HepG2 (cell line): Measurements from ENCODE around the gene FPGS. TPM values are rescaled to one million over a fixed set of nuclear protein-coding genes. Genes with fewer than 3 reads are reported as not detected.

ENCODE experiments used
- ATRX ChIP-seq: sonication (generic); formaldehyde crosslinking; IDR thresholded peaks from 2 replicates; pipeline ENCODE4 v1.4.0; 2020; ENCODE audit warnings: missing genetic modification reagents, borderline replicate concordance
- CEBPG ChIP-seq: IDR thresholded peaks from 2 replicates; pipeline ENCODE4 v1.6.1; 2016
- CTCF ChIP-seq: sonication (generic); formaldehyde crosslinking; IDR thresholded peaks from 2 replicates; pipeline ENCODE4 v1.5.0; 2020; ENCODE audit warnings: mild to moderate bottlenecking, missing genetic modification reagents, moderate library complexity
- GATAD2A ChIP-seq: IDR thresholded peaks from 2 replicates; pipeline ENCODE4 v1.6.1; 2016
- HMGXB4 ChIP-seq, 2 experiments: sonication (generic) in 1 of 2; formaldehyde crosslinking in 1 of 2; IDR thresholded peaks; 2 replicates each; pipeline versions ENCODE4 v1.4.0 to v1.6.1; 2018 to 2020; ENCODE audit warnings: missing genetic modification reagents in 2 of 2, borderline replicate concordance in 1 of 2, low read depth in 1 of 2, mild to moderate bottlenecking in 1 of 2, missing biosample characterization in 1 of 2
- KDM3A ChIP-seq: IDR thresholded peaks from 2 replicates; pipeline ENCODE4 v1.6.1; 2018; ENCODE audit warnings: low read depth, missing compliant biosample characterization
- KLF12 ChIP-seq: sonication (generic); formaldehyde crosslinking; IDR thresholded peaks from 2 replicates; pipeline ENCODE4 v1.4.0; 2020; ENCODE audit warnings: missing genetic modification reagents, borderline replicate concordance
- MXD3 ChIP-seq: IDR thresholded peaks from 2 replicates; pipeline ENCODE4 v1.6.1; 2016; ENCODE audit warnings: mild to moderate bottlenecking, missing biosample characterization, missing genetic modification reagents
- NFYC ChIP-seq: IDR thresholded peaks from 2 replicates; pipeline ENCODE4 v1.6.1; 2016; ENCODE audit warnings: missing genetic modification reagents, missing compliant biosample characterization
- RAD21 ChIP-seq: fragments of 450-650 bp; formaldehyde crosslinking; IDR thresholded peaks from 2 replicates; pipeline ENCODE4 v1.5.0; 2020; ENCODE audit warnings: mild to moderate bottlenecking
- SAP130 ChIP-seq: IDR thresholded peaks from 2 replicates; pipeline ENCODE4 v1.6.1; 2016; ENCODE audit warnings: low read depth
- TRAFD1 ChIP-seq: sonication (generic); formaldehyde crosslinking; IDR thresholded peaks from 2 replicates; pipeline ENCODE4 v1.5.1; 2020; ENCODE audit warnings: missing genetic modification reagents, mild to moderate bottlenecking, borderline replicate concordance
- ZNF263 ChIP-seq: sonication (generic); formaldehyde crosslinking; IDR thresholded peaks from 2 replicates; pipeline ENCODE4 v1.4.0; 2020; ENCODE audit warnings: missing genetic modification reagents
- ZNF350 ChIP-seq: sonication (generic); formaldehyde crosslinking; IDR thresholded peaks from 2 replicates; pipeline ENCODE4 v1.4.0; 2020; ENCODE audit warnings: mild to moderate bottlenecking, low read depth, missing genetic modification reagents, borderline replicate concordance
- ZNF383 ChIP-seq: sonication (generic); formaldehyde crosslinking; IDR thresholded peaks from 2 replicates; pipeline ENCODE4 v1.4.0; 2020; ENCODE audit warnings: missing genetic modification reagents, mild to moderate bottlenecking, borderline replicate concordance
- ZNF770 ChIP-seq: sonication (generic); formaldehyde crosslinking; IDR thresholded peaks from 2 replicates; pipeline ENCODE4 v1.5.0; 2020; ENCODE audit warnings: mild to moderate bottlenecking, missing genetic modification reagents
- polyA plus RNA-seq, 8 experiments: library from polyadenylated mRNA; depleted of rRNA in 3 of 8; stranded (reverse) in 7 of 8; unstranded in 1 of 8; fragments of >200 nt; fragmentation: Illumina TruSeq in 4 of 8; extraction: Trizol in 4 of 8; gene quantifications; 2 replicates each; pipeline versions ENCODE4 v1.2.1 to v1.2.3, GENCODE V29; 2011 to 2016; ENCODE audit warnings: low read depth in 4 of 8, missing spikeins in 1 of 8, mixed read lengths in 1 of 8; ENCODE audit not compliant: insufficient read depth in 1 of 8
- total RNA-seq, 5 experiments: library from RNA; depleted of rRNA; stranded (reverse); fragments of >200 nt; fragmentation: Illumina TruSeq; extraction: Trizol; gene quantifications; 2 replicates each; pipeline ENCODE4 v1.2.3, GENCODE V29; 2016; ENCODE audit warnings: low read depth in 1 of 5

The FPGS gene
- total and polyA plus RNA-seq, 2 of the 13 experiments (the other 11 are each of a cell fraction or from before 2014, with no cell fraction given) = 35.6 to 36.8 TPM

- no peak for TF ChIP-seq ZNF770
- no peak for TF ChIP-seq MXD3 (CRISPR knock-in tag)
- peak; percentile 44 for TF ChIP-seq RAD21 (CRISPR knock-in tag)
- TF ChIP-seq TRAFD1 = no peak
- no peak for TF ChIP-seq NFYC (CRISPR knock-in tag)
- no peak for TF ChIP-seq ZNF383 (CRISPR knock-in tag)
- no peak for TF ChIP-seq KLF12 (CRISPR knock-in tag)
- TF ChIP-seq ATRX (CRISPR knock-in tag) = no peak
- peak; percentile 32; the same call in 1 of the 2 replicates for TF ChIP-seq SAP130 (CRISPR knock-in tag)
- no peak for TF ChIP-seq ZNF350
- TF ChIP-seq CEBPG (CRISPR knock-in tag) = 0 out of 2 replicates have a peak, but pooled peaks have one; percentile 27
- TF ChIP-seq HMGXB4 (CRISPR knock-in tag; IDR thresholded peaks at IDR 0.05; ENCODE audit: borderline replicate concordance in 1 of 2, low read depth in 1 of 2) = peak; percentile 23 to 25; a peak in 1 of 4 replicates
- peak; percentile 37; the same call in 1 of the 2 replicates for TF ChIP-seq ZNF263 (CRISPR knock-in tag)
- 0 out of 2 replicates have a peak, but pooled peaks have one; percentile 18 for TF ChIP-seq GATAD2A (CRISPR knock-in tag)
- peak; percentile 71 for TF ChIP-seq CTCF
- no peak for TF ChIP-seq KDM3A (CRISPR knock-in tag)
These were observed 2.9 kb downstream of the FPGS start (continued) for GRCh38 chr9:127805620-127806019.
